Uterine smooth muscle cell (primary cell): Measurements from ENCODE around the gene WWOX. TPM values are rescaled to one million over a fixed set of nuclear protein-coding genes. Genes with fewer than 3 reads are reported as not detected.

Experiments used
- total RNA-seq: library from RNA; depleted of rRNA; stranded (reverse); fragments of >200 nt; gene quantifications from 2 replicates; pipeline ENCODE4 v1.2.3, GENCODE V29; 2014

The WWOX gene
- 23.9 and 24.5 TPM in 2 replicates for total RNA-seq

GRCh38 chr16:78099271-78100111 is at the start of gene WWOX:
TSS of gene WWOX (plus strand) at chr16:78099654.

Other genes with a start within 250 kb of the WWOX start
- not detected in 2 replicates for gene CLEC3A, start 77.1 kb upstream of the WWOX start, total RNA-seq